Gastrocnemius medialis (tissue), 4 donors: ENCODE data around the gene GTSF1L. TPM values are rescaled to one million over a fixed set of nuclear protein-coding genes. Genes with fewer than 3 reads are reported as not detected.

ENCODE experiments used
- ATAC-seq, 2 donors: fragments of 150-250 bp; one replicate each; pipeline ENCODE4 v1.9.1; 2016
- DNase-seq, 2 donors: peaks; one replicate each; pipeline ENCODE4 v3.0.0-alpha.2; 2019
- H3K27ac ChIP-seq, 4 donors: fragments of 200-600 bp; sonication (generic); 1 replicate in 1 of 4; 2 replicates in 3 of 4; pipeline ENCODE4 v1.5.1; 2016 to 2018; ENCODE audit warnings: mild to moderate bottlenecking in 2 of 4, moderate library complexity in 1 of 4
- H3K27me3 ChIP-seq, 3 donors: fragments of 200-600 bp; sonication (generic) in 2 of 3; 1 replicate in 1 of 3; 2 replicates in 2 of 3; pipeline versions ENCODE4 v1.5.1 to v1.6.0; 2016 to 2019; ENCODE audit warnings: mild to moderate bottlenecking in 1 of 3, moderate library complexity in 1 of 3
- H3K36me3 ChIP-seq, 2 donors: fragments of 200-600 bp; sonication (generic) in 1 of 2; one replicate each; pipeline ENCODE4 v1.5.1; 2017 to 2018
- H3K4me1 ChIP-seq, 2 donors: fragments of 200-600 bp; sonication (generic) in 1 of 2; one replicate each; pipeline ENCODE4 v1.5.1; 2016 to 2017; ENCODE audit warnings: mild to moderate bottlenecking in 2 of 2
- H3K4me3 ChIP-seq, 4 donors: fragments of 200-600 bp; sonication (generic) in 3 of 4; 1 replicate in 1 of 4; 2 replicates in 3 of 4; pipeline ENCODE4 v1.5.1; 2016 to 2019; ENCODE audit warnings: mild to moderate bottlenecking in 2 of 4
- H3K9me3 ChIP-seq, 3 donors: fragments of 200-600 bp; sonication (generic) in 2 of 3; 1 replicate in 1 of 3; 2 replicates in 2 of 3; pipeline ENCODE4 v1.5.1; 2016 to 2019
- CTCF ChIP-seq, 5 experiments: fragments of 450-650 bp in 3 of 5; fragments of 200-600 bp in 2 of 5; sonication (generic) in 2 of 5; IDR thresholded peaks in 4 of 5; conservative IDR thresholded peaks in 1 of 5; 1 replicate in 4 of 5; 2 replicates in 1 of 5; pipeline ENCODE4 v1.5.1; 2016 to 2019; ENCODE audit warnings: antibody characterized with exemption in 5 of 5, mild to moderate bottlenecking in 3 of 5, moderate library complexity in 3 of 5
- POLR2A ChIP-seq, 2 donors: fragments of 450-650 bp; IDR thresholded peaks; one replicate each; pipeline ENCODE4 v1.6.1; 2017; ENCODE audit warnings: antibody characterized with exemption in 2 of 2, mild to moderate bottlenecking in 2 of 2, moderate library complexity in 2 of 2
- in situ Hi-C, 4 donors: fragments of 200-750 bp; cut with MboI; loops; one replicate each; pipeline versions ENCODE4 v1.15.0 to v1.8.0; 2017; ENCODE audit warnings: low sequenced_read_pairs in 4 of 4
- intact Hi-C: fragments of 100-400 bp; cut with DNase I; formaldehyde crosslinking; loops from one replicate; pipeline ENCODE4 v1.15.1; 2023; ENCODE audit warnings: low total_unique reads
- total RNA-seq, 4 donors: library from RNA; depleted of rRNA; stranded (reverse); fragments of >200 nt; gene quantifications; one replicate each; pipeline versions ENCODE4 v1.1.0 to v1.2.3, GENCODE V29; 2016

The GTSF1L gene
- total RNA-seq, 4 donors from 2014 or later = not detected

GRCh38 chr20:43736588-43737158, 9.9 kb upstream of the GTSF1L start:
- no peaks in the 10 kb centered on the region for H3K27me3 ChIP-seq
- DNase-seq (no peak), ATAC-seq (no peak)
- no peaks in the 10 kb centered on the region for H3K9me3 ChIP-seq
- intact Hi-C loops (no loop called here), in situ Hi-C loops (no loop called here)
- no peak for TF ChIP-seq CTCF (IDR thresholded peaks at IDR 0.05 in 4 of 5, conservative IDR thresholded peaks at IDR 0.05 in 1 of 5)
- TF ChIP-seq POLR2A (IDR thresholded peaks at IDR 0.05) = no peak
- no peak overlapping the region for H3K27ac ChIP-seq
- no peaks in the 10 kb centered on the region for H3K4me1 ChIP-seq
- H3K36me3 ChIP-seq = no peaks in the 10 kb centered on the region
- H3K4me3 ChIP-seq = no peak overlapping the region

DNA sequence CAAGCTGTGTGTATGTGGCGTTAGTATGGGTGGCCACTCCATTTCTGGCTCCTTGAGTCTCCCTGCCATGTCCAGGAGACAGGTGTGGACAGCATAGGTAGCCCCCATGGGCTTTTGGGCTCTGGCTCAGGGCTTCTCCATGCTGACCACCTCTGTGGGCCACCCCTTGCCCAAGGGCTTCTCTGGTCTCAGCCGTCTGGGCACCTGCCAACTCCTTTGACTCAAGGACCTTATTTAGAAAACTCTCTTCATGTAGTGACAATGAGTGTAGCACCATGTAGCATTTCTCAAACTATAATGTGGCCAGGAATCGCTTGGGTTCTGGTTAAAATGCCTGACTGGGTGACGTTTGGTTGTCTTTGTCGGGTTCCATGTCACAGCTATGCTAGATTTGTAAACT, 5.1 kb upstream of the GTSF1L start:
- H3K27ac ChIP-seq = no peak overlapping the region
- no peaks in the 10 kb centered on the region for H3K4me1 ChIP-seq
- in situ Hi-C loops (no loop called here), intact Hi-C loops (no loop called here)
- TF ChIP-seq POLR2A (IDR thresholded peaks at IDR 0.05) (no peak), CTCF (IDR thresholded peaks at IDR 0.05 in 4 of 5, conservative IDR thresholded peaks at IDR 0.05 in 1 of 5) (no peak)
- H3K27me3 ChIP-seq = no peaks in the 10 kb centered on the region
- H3K36me3 ChIP-seq = no peaks in the 10 kb centered on the region
- H3K4me3 ChIP-seq = no peak overlapping the region
- ATAC-seq (no peak), DNase-seq (no peak)
- H3K9me3 ChIP-seq = no peaks in the 10 kb centered on the region

GRCh38 chr20:43731469-43731868, 4.7 kb upstream of the GTSF1L start:
- DNase-seq (no peak), ATAC-seq (no peak)
- Histone ChIP-seq H3K9me3 (no peaks in the 10 kb centered on the region), H3K27me3 (no peaks in the 10 kb centered on the region), H3K4me1 (no peaks in the 10 kb centered on the region), H3K4me3 (no peak overlapping the region), H3K36me3 (no peaks in the 10 kb centered on the region), H3K27ac (no peak overlapping the region)
- intact Hi-C loops = no loop called here
- no peak for TF ChIP-seq POLR2A (IDR thresholded peaks at IDR 0.05)
- no peak for TF ChIP-seq CTCF (IDR thresholded peaks at IDR 0.05 in 4 of 5, conservative IDR thresholded peaks at IDR 0.05 in 1 of 5)
- in situ Hi-C loops = no loop called here

- H3K27ac ChIP-seq = no peak overlapping the region
- ATAC-seq = no peak
- H3K4me3 ChIP-seq = no peak overlapping the region
- in situ Hi-C loops (no loop called here), intact Hi-C loops (no loop called here)
- H3K9me3 ChIP-seq = no peaks in the 10 kb centered on the region
- H3K27me3 ChIP-seq = no peaks in the 10 kb centered on the region
- H3K4me1 ChIP-seq = no peaks in the 10 kb centered on the region
- TF ChIP-seq CTCF (IDR thresholded peaks at IDR 0.05 in 4 of 5, conservative IDR thresholded peaks at IDR 0.05 in 1 of 5) = no peak
- no peak for DNase-seq
- H3K36me3 ChIP-seq = no peaks in the 10 kb centered on the region
These were observed 2.0 kb upstream of the GTSF1L start for GRCh38 chr20:43728686-43729255.
